ENCODE results near the gene PDE8B.

Gene PDE8B

DNA sequence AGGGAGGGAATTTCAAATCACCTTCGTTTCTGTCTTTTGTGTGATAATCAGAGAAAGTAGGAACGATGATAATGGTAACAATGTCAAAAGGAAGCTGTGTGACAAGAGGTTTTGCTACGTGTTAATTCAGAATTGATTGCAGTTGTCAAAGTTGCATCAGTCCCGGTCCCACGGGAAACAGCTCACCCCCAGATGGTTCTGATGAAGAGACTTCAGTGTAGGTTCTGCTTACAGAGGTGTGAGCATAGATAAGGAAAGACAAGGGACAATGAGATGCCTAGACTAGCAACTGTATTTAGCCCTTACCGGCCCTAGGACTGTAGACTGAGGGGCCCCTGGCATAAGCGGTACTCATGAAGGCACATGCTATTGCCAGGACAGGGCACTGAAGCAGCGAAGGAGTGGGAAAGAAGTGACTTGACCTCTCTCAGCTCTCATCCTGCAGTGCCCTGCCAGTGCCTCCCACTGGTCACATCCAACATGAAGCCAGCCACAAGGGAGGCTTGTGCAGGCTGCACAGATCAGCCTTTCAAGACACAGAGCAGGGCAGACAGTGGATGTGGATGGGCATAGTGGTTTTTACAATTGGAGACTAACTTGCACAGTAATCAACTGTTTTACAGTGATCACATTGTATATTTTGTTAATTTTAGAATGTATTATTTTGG is 21.1 kb downstream of the PDE8B start:
- POLR2A ChIA-PET, result interaction anchor here (1.2 kb wide), 1 partner anchor 18 kb away, joined by 3 read pairs; no protein-coding TSS in a partner anchor
- Histone ChIP-seq H3K9me3 (ENCODE audit: control extremely low read depth in 1 of 5, control insufficient read depth in 4 of 5, insufficient read depth in 2 of 5, low read depth in 1 of 5, low read length in 4 of 5) (peaks cover 0 to 6% (median 0%) of the 10 kb centered on the region in 5 experiments), H3K36me3 (ENCODE audit: control insufficient read depth in 4 of 4, insufficient read depth in 4 of 4, low read length in 3 of 4) (no peaks in the 10 kb centered on the region), H3K27me3 (replicated peaks in 2 of 5; ENCODE audit: control insufficient read depth in 4 of 5, insufficient read depth in 5 of 5, low read length in 4 of 5) (no peaks in the 10 kb centered on the region), H3K4me1 (ENCODE audit: control extremely low read depth in 1 of 4, control insufficient read depth in 4 of 4, insufficient read depth in 4 of 4, low read length in 3 of 4) (peaks cover 11 to 26% (median 18%) of the 10 kb centered on the region in 4 experiments), H3K27ac (ENCODE audit: insufficient read depth in 1 of 2, low read depth in 1 of 2, low read length in 2 of 2, poor library complexity in 1 of 2, severe bottlenecking in 2 of 2) (no peak overlapping the region), H3K4me3 (ENCODE audit: control insufficient read depth in 1 of 7, extremely low read depth in 1 of 7, insufficient read depth in 4 of 7, low read depth in 2 of 7, low read length in 6 of 7) (peak overlapping the region in 5 of 7 experiments; percentile 1 to 46 (median 28))
- DNase-seq, result peak in 2 of 3 donors; percentile 53 to 64
- CTCF ChIA-PET, result interaction anchor here (0.8 to 2.1 kb wide), 6 partner anchors 8 to 128 kb away, joined by 3 to 6 read pairs (median 4); no protein-coding TSS in a partner anchor
- 26% methylated on average over 6 of the region's 8 CpGs for WGBS (ENCODE audit: insufficient coverage)

- H3K9me3 ChIP-seq (ENCODE audit: control extremely low read depth in 1 of 5, control insufficient read depth in 4 of 5, insufficient read depth in 2 of 5, low read depth in 1 of 5, low read length in 4 of 5), result peaks cover 0 to 6% (median 0%) of the 10 kb centered on the region in 5 experiments
- no peaks in the 10 kb centered on the region for H3K27me3 ChIP-seq (replicated peaks in 2 of 5; ENCODE audit: control insufficient read depth in 4 of 5, insufficient read depth in 5 of 5, low read length in 4 of 5)
- peak in 2 of 3 donors; percentile 88 to 89 for DNase-seq
- H3K4me3 ChIP-seq (ENCODE audit: control insufficient read depth in 1 of 7, extremely low read depth in 1 of 7, insufficient read depth in 4 of 7, low read depth in 2 of 7, low read length in 6 of 7), result no peak overlapping the region
- POLR2A ChIA-PET, result interaction anchor here (1.2 kb wide), 1 partner anchor 17 kb away, joined by 3 read pairs; no protein-coding TSS in a partner anchor
- H3K4me1 ChIP-seq (ENCODE audit: control extremely low read depth in 1 of 4, control insufficient read depth in 4 of 4, insufficient read depth in 4 of 4, low read length in 3 of 4), result peaks cover 11 to 26% (median 18%) of the 10 kb centered on the region in 4 experiments
- no peaks in the 10 kb centered on the region for H3K36me3 ChIP-seq (ENCODE audit: control insufficient read depth in 4 of 4, insufficient read depth in 4 of 4, low read length in 3 of 4)
- no peak overlapping the region for H3K27ac ChIP-seq (ENCODE audit: insufficient read depth in 1 of 2, low read depth in 1 of 2, low read length in 2 of 2, poor library complexity in 1 of 2, severe bottlenecking in 2 of 2)
- CTCF ChIA-PET, result interaction anchor here (0.6 to 2.1 kb wide), 8 partner anchors 9 to 129 kb away, joined by 3 to 10 read pairs (median 4); no protein-coding TSS in a partner anchor
- 66% methylated on average over 4 of the region's 6 CpGs for WGBS (ENCODE audit: insufficient coverage)
Observed at GRCh38 chr5:77232574-77233358, 22.3 kb downstream of the PDE8B start.

DNA sequence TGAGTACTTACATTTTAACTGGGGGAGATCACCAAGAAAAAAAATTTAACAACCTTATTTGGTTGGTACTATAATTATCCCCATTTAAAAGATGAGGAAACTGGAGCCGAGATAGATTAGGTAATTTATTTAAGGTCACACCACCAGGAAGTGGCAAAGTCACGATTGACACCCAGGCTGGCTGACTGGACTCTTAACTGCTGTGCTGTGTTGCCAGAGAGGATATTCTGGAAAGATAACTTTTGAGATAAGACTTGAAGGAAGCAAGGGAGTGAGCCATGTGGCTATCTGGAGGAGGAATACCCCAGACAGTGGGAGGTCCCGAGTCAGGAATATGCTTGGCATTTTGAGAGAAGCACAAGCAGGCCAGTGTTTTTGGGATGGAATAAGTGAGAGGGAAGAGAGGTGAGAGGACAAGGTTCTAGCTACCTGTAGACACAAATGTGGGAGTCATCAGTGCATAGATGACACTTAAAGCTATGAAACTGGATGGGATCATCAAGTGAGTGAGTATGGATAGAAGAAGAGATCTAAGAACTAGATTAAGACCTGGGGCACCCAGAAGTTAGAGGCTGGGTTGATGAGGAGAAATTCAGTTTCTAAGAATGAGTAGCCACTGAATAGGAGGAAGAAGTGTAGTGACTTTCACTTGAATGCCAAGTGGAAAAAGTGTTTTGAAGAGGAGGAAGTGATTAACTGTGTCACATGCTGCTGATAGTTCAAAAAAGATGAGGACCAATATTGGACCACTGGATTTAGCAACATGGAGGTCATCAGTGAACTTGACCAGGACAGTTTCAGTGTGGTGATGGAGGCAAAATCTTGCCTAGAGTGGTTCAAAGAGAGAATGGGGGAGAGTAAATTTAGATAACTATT is 25.6 kb downstream of the PDE8B start:
- no peaks in the 10 kb centered on the region for H3K27me3 ChIP-seq (replicated peaks in 2 of 5; ENCODE audit: control insufficient read depth in 4 of 5, insufficient read depth in 5 of 5, low read length in 4 of 5)
- ChIA-PET CTCF (no interaction called here), POLR2A (no interaction called here)
- DNase-seq, result no peak
- H3K36me3 ChIP-seq (ENCODE audit: control insufficient read depth in 4 of 4, insufficient read depth in 4 of 4, low read length in 3 of 4), result no peaks in the 10 kb centered on the region
- no peak overlapping the region for H3K27ac ChIP-seq (ENCODE audit: insufficient read depth in 1 of 2, low read depth in 1 of 2, low read length in 2 of 2, poor library complexity in 1 of 2, severe bottlenecking in 2 of 2)
- peaks cover 8 to 22% (median 14%) of the 10 kb centered on the region in 4 experiments for H3K4me1 ChIP-seq (ENCODE audit: control extremely low read depth in 1 of 4, control insufficient read depth in 4 of 4, insufficient read depth in 4 of 4, low read length in 3 of 4)
- 79% methylated on average over 3 of the region's 3 CpGs for WGBS (ENCODE audit: insufficient coverage)
- H3K9me3 ChIP-seq (ENCODE audit: control extremely low read depth in 1 of 5, control insufficient read depth in 4 of 5, insufficient read depth in 2 of 5, low read depth in 1 of 5, low read length in 4 of 5), result no peaks in the 10 kb centered on the region
- no peak overlapping the region for H3K4me3 ChIP-seq (ENCODE audit: control insufficient read depth in 1 of 7, extremely low read depth in 1 of 7, insufficient read depth in 4 of 7, low read depth in 2 of 7, low read length in 6 of 7)

DNA sequence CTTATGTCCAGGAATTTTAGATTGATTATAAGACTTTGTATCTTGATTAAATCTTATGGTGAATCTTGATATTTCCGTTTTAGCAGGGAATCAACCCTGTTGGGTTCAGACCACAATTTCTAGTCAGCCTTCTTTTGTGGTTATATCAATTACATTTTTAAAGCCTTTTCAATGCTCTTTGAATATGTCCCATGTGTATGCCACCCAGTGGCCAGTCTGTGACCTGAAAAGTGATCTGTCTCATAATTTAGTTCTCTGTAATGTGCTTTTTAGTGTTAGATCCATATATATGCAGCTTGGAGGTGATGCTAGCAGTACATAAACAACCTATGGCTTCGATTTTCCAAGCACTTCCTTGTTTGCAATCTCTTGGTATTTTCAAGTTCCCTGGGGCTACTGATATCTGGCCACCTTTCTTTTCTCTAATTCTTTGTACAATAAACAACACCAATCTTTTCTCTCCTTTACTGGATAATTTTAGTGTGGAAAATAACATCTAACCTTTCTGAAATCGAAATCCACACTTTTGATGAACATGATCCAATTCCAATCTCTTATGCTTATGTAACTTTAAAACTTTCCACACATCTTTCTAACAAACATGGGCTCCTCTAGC is 28.8 kb downstream of the PDE8B start:
- WGBS (ENCODE audit: insufficient coverage), result 33% methylated on average over 1 of the region's 3 CpGs

DNA sequence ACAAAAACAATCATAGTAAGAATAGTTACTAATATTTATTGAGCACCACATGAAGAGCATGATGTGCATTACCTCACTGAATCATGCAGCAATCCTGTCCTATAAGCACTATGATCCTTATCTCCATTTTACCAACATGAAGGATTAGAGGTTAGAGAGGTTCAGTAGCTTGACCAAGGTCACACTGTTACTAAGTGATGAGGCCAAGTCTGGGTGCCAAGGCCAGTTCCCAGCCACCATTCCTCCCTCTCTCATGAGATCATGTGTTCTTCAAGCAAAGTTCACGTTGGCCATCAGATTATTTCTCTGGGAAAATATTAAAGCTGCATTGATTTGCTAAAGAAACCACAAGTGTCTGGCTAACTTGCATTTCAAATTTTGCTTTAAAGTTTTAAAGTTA is 31.0 kb downstream of the PDE8B start:
- no peak for DNase-seq
- CTCF ChIA-PET, result interaction anchor here (0.9 to 2.4 kb wide), 4 partner anchors 9 to 98 kb away, joined by 3 to 6 read pairs (median 4); no protein-coding TSS in a partner anchor
- no peaks in the 10 kb centered on the region for H3K4me1 ChIP-seq (ENCODE audit: control extremely low read depth in 1 of 4, control insufficient read depth in 4 of 4, insufficient read depth in 4 of 4, low read length in 3 of 4)
- no peak overlapping the region for H3K27ac ChIP-seq (ENCODE audit: insufficient read depth in 1 of 2, low read depth in 1 of 2, low read length in 2 of 2, poor library complexity in 1 of 2, severe bottlenecking in 2 of 2)
- no peaks in the 10 kb centered on the region for H3K9me3 ChIP-seq (ENCODE audit: control extremely low read depth in 1 of 5, control insufficient read depth in 4 of 5, insufficient read depth in 2 of 5, low read depth in 1 of 5, low read length in 4 of 5)
- 67% methylated on average over 1 of the region's 1 CpG for WGBS (ENCODE audit: insufficient coverage)
- no peaks in the 10 kb centered on the region for H3K36me3 ChIP-seq (ENCODE audit: control insufficient read depth in 4 of 4, insufficient read depth in 4 of 4, low read length in 3 of 4)
- POLR2A ChIA-PET, result no interaction called here
- no peak overlapping the region for H3K4me3 ChIP-seq (ENCODE audit: control insufficient read depth in 1 of 7, extremely low read depth in 1 of 7, insufficient read depth in 4 of 7, low read depth in 2 of 7, low read length in 6 of 7)
- H3K27me3 ChIP-seq (replicated peaks in 2 of 5; ENCODE audit: control insufficient read depth in 4 of 5, insufficient read depth in 5 of 5, low read length in 4 of 5), result no peaks in the 10 kb centered on the region

More for the DNA sequence above, 28.8 kb downstream of the PDE8B start:
- Histone ChIP-seq H3K4me1 (ENCODE audit: control extremely low read depth in 1 of 4, control insufficient read depth in 4 of 4, insufficient read depth in 4 of 4, low read length in 3 of 4) (no peaks in the 10 kb centered on the region), H3K4me3 (ENCODE audit: control insufficient read depth in 1 of 7, extremely low read depth in 1 of 7, insufficient read depth in 4 of 7, low read depth in 2 of 7, low read length in 6 of 7) (no peak overlapping the region), H3K9me3 (ENCODE audit: control extremely low read depth in 1 of 5, control insufficient read depth in 4 of 5, insufficient read depth in 2 of 5, low read depth in 1 of 5, low read length in 4 of 5) (no peaks in the 10 kb centered on the region), H3K36me3 (ENCODE audit: control insufficient read depth in 4 of 4, insufficient read depth in 4 of 4, low read length in 3 of 4) (no peaks in the 10 kb centered on the region), H3K27me3 (replicated peaks in 2 of 5; ENCODE audit: control insufficient read depth in 4 of 5, insufficient read depth in 5 of 5, low read length in 4 of 5) (no peaks in the 10 kb centered on the region), H3K27ac (ENCODE audit: insufficient read depth in 1 of 2, low read depth in 1 of 2, low read length in 2 of 2, poor library complexity in 1 of 2, severe bottlenecking in 2 of 2) (no peak overlapping the region)
- CTCF ChIA-PET, result interaction anchor here (0.6 to 2.7 kb wide), 6 partner anchors 8 to 109 kb away, joined by 3 to 18 read pairs (median 4); no protein-coding TSS in a partner anchor
- POLR2A ChIA-PET, result no interaction called here
- peak; percentile 38 to 65 (median 64) for DNase-seq

DNA sequence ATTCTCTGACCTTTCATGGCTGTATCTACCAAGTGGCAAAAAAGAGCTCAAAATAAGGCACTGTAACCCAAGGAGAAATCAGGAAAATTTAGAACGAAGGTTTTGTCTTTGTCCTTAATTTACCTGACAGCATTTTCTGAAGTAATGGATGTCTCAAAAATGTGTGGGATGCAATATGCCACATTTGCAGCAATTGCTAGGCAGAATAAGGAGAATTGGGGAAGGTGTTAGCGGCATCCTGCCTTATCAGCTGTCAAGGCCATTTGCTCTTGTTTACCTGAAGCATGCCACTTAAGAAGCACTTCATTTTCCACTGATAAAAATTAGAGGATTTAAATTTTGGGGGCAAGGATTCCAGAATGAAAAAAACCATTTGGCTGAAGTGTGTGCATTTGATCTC is 39.0 kb downstream of the PDE8B start:
- no peak overlapping the region for H3K27ac ChIP-seq (ENCODE audit: insufficient read depth in 1 of 2, low read depth in 1 of 2, low read length in 2 of 2, poor library complexity in 1 of 2, severe bottlenecking in 2 of 2)
- 100% methylated on average over 1 of the region's 2 CpGs for WGBS (ENCODE audit: insufficient coverage)
- H3K4me1 ChIP-seq (ENCODE audit: control extremely low read depth in 1 of 4, control insufficient read depth in 4 of 4, insufficient read depth in 4 of 4, low read length in 3 of 4), result no peaks in the 10 kb centered on the region
- H3K27me3 ChIP-seq (replicated peaks in 2 of 5; ENCODE audit: control insufficient read depth in 4 of 5, insufficient read depth in 5 of 5, low read length in 4 of 5), result no peaks in the 10 kb centered on the region
- ChIA-PET POLR2A (interaction anchor here (1.0 kb wide), 1 partner anchor 17 kb away, joined by 3 read pairs; no protein-coding TSS in a partner anchor), CTCF (interaction anchor here (0.6 to 1.8 kb wide), 2 partner anchors 10 to 1736 kb away, joined by 3 to 7 read pairs; no protein-coding TSS in a partner anchor)
- H3K9me3 ChIP-seq (ENCODE audit: control extremely low read depth in 1 of 5, control insufficient read depth in 4 of 5, insufficient read depth in 2 of 5, low read depth in 1 of 5, low read length in 4 of 5), result no peaks in the 10 kb centered on the region
- no peak overlapping the region for H3K4me3 ChIP-seq (ENCODE audit: control insufficient read depth in 1 of 7, extremely low read depth in 1 of 7, insufficient read depth in 4 of 7, low read depth in 2 of 7, low read length in 6 of 7)
- no peaks in the 10 kb centered on the region for H3K36me3 ChIP-seq (ENCODE audit: control insufficient read depth in 4 of 4, insufficient read depth in 4 of 4, low read length in 3 of 4)
- no peak for DNase-seq

Measured in common myeloid progenitor, CD34-positive (primary cell).